ENCODE results near the gene GRID2.

DNA sequence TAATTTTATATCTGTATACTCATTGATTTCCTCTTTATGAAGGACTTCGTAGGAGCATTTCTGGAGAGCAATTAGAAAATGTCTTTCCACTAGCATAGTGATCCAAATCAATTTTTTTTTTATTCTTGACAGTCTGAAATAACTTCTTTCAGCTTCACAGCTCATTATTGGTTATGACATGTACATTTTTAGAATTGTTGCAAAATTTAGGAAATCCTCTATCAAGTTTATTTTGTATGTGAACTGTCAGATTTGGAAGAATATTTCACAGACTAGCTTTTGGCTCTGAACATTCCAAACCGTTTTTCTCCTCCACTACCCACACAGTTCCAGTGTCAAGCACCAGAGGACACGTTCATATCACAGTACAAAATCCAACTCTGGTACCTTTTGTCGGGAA is 1275.2 kb downstream of the GRID2 start:
- TF ChIP-seq POLR2A (IDR thresholded peaks at IDR 0.05; ENCODE audit: low read depth, low read length), result no peak
- TF ChIP-seq POLR2AphosphoS5 (IDR thresholded peaks at IDR 0.05; ENCODE audit: low read depth, low read length), result no peak
- TF ChIP-seq TAF1 (IDR thresholded peaks at IDR 0.05; ENCODE audit: low read depth, low read length), result no peak
- TF ChIP-seq POU2F2 (IDR thresholded peaks at IDR 0.05; ENCODE audit: low read depth, low read length), result no peak

All from GM12891 (cell line).